Astrocyte (in vitro differentiated cells and primary cell): ENCODE results near the gene PTCH1.

Source experiments
- EZH2 ChIP-seq: IDR thresholded peaks from 2 replicates; pipeline ENCODE4 v1.6.1; 2012; ENCODE audit warnings: mild to moderate bottlenecking, low read length, inconsistent platforms; ENCODE audit not compliant: insufficient read depth
- TF ChIP-seq, protein P1 (sequence below): IDR thresholded peaks from 2 replicates; pipeline ENCODE4 v1.5.1; 2011; ENCODE audit warnings: low read depth, mild to moderate bottlenecking, inconsistent platforms, low read length, moderate library complexity; ENCODE audit not compliant: insufficient read depth

DNA sequence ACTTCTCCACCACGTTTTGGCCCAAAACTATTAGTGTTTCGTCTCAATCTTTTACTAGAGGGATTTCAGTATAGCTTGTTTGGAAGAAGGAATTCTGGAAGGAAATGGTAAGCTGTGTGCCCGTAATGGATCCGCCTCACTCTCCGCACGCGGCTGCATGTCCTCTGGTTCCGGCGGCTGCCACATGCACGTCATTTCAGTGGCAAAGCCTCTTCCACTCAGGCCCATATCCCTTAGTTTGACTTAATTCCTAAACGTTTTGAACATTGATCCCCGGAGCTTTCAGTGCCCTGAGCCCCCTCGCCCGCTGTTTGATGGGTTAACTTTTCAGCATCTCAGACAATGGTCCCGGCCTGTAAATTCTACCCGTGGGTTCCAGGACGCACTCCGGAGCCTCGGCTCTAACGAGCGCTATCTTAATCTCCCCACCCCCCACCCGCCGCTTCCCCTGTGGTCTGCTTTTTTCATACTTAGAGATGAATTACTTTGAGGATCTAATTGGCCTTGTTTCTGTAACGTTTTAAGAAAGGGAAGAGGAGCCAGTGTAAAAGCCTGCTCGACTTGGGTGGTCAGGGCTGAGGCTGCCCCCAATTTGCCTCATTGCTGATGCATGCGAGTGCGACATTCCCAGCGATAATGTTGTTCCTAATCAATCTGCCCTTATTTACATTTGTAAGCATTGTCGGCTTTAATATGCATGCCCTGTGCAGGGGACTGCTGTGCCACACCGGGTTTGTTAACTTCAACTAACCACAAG is 4.6 kb downstream of the PTCH1 start:
- TF ChIP-seq, protein P1, sequence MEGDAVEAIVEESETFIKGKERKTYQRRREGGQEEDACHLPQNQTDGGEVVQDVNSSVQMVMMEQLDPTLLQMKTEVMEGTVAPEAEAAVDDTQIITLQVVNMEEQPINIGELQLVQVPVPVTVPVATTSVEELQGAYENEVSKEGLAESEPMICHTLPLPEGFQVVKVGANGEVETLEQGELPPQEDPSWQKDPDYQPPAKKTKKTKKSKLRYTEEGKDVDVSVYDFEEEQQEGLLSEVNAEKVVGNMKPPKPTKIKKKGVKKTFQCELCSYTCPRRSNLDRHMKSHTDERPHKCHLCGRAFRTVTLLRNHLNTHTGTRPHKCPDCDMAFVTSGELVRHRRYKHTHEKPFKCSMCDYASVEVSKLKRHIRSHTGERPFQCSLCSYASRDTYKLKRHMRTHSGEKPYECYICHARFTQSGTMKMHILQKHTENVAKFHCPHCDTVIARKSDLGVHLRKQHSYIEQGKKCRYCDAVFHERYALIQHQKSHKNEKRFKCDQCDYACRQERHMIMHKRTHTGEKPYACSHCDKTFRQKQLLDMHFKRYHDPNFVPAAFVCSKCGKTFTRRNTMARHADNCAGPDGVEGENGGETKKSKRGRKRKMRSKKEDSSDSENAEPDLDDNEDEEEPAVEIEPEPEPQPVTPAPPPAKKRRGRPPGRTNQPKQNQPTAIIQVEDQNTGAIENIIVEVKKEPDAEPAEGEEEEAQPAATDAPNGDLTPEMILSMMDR, result no peak
- TF ChIP-seq EZH2, result no peak
